ENCODE results near the gene AGAP1. TPM values are rescaled to one million over a fixed set of nuclear protein-coding genes. Genes with fewer than 3 reads are reported as not detected.

Gene AGAP1
- total RNA-seq, 1 experiment from 2014 or later = 25.8 TPM

GRCh38 chr2:236124182-236124893, 630.5 kb downstream of the AGAP1 start:
- H3K4me2 ChIP-seq (ENCODE audit: insufficient read depth, insufficient read length, low read length) = no peak overlapping the region
- no peak overlapping the region for H2BK15ac ChIP-seq (ENCODE audit: low read depth, low read length)
- H2AFZ ChIP-seq (ENCODE audit: low read length) = no peak overlapping the region
- H3K9me3 ChIP-seq (ENCODE audit: control insufficient read depth, low read depth, low read length) = no peaks in the 10 kb centered on the region
- H3K79me1 ChIP-seq (ENCODE audit: insufficient read depth, low read depth, low read length, poor library complexity, severe bottlenecking) = no peaks in the 10 kb centered on the region
- no peak overlapping the region for H2BK5ac ChIP-seq (ENCODE audit: insufficient read length, low read length)
- no peaks in the 10 kb centered on the region; the same call in 1 of the 2 replicates for H3K4me1 ChIP-seq (ENCODE audit: insufficient read depth, low read length)
- H3K9ac ChIP-seq (ENCODE audit: extremely low read depth, insufficient read length, low read length) = no peak overlapping the region
- H3K4me1 Mint-ChIP-seq = peaks cover 12 to 14% of the 10 kb centered on the region in 2 experiments
- H3K79me2 ChIP-seq (ENCODE audit: insufficient read depth, low read length) = no peaks in the 10 kb centered on the region
- no peak overlapping the region for H3K4me3 Mint-ChIP-seq
- H2BK20ac ChIP-seq (ENCODE audit: low read depth, low read length, poor library complexity, severe bottlenecking) = no peak overlapping the region
- no peak overlapping the region for H3K18ac ChIP-seq (ENCODE audit: insufficient read length, low read depth, low read length)
- no peak overlapping the region for H2AK5ac ChIP-seq (ENCODE audit: insufficient read length, low read length)
- H2BK12ac ChIP-seq (ENCODE audit: insufficient read length, low read depth, low read length) = no peak overlapping the region
- peaks cover 14% of the 10 kb centered on the region for H3K27me3 Mint-ChIP-seq (ENCODE audit: low read depth)
- H3K23ac ChIP-seq (ENCODE audit: insufficient read length, low read depth, low read length) = no peak overlapping the region
- no peak overlapping the region for H3K27ac Mint-ChIP-seq
- no peak for TF ChIP-seq CTCF (conservative IDR thresholded peaks at IDR 0.05)
- no CpG with 5 or more reads among the region's 30 CpGs for WGBS (ENCODE audit: extremely low coverage, insufficient read length, low lambda C conversion rate)
- H4K5ac ChIP-seq (ENCODE audit: insufficient read length, low read depth, low read length) = no peak overlapping the region
- H4K20me1 ChIP-seq (ENCODE audit: control insufficient read depth, insufficient read depth, insufficient read length) = no peaks in the 10 kb centered on the region
- peaks cover 5 to 10% (median 9%) of the 10 kb centered on the region in 3 experiments for H3K36me3 Mint-ChIP-seq (ENCODE audit: insufficient read depth in 1 of 3, low read depth in 3 of 3)
- H3K4ac ChIP-seq (ENCODE audit: low read depth, low read length) = no peak overlapping the region
- H3K27me3 ChIP-seq (ENCODE audit: insufficient read depth, low read length) = no peaks in the 10 kb centered on the region
- H3T11ph ChIP-seq (ENCODE audit: low read length) = no peak overlapping the region
- H3K27ac ChIP-seq (ENCODE audit: insufficient read length, low read depth, low read length) = no peak overlapping the region
- H3K23me2 ChIP-seq (ENCODE audit: insufficient read length, low read depth, low read length, poor library complexity, severe bottlenecking) = no peaks in the 10 kb centered on the region
- no peak overlapping the region for H3K56ac ChIP-seq (ENCODE audit: insufficient read length, low read depth, low read length)
- no peak overlapping the region for H2BK120ac ChIP-seq (ENCODE audit: low read depth, low read length, poor library complexity, severe bottlenecking)
- H4K8ac ChIP-seq (replicated peaks; ENCODE audit: insufficient read length, low read depth, low read length) = no peak overlapping the region
- no peak for DNase-seq
- H3K14ac ChIP-seq (ENCODE audit: insufficient read depth, low read length) = no peak overlapping the region
- no peaks in the 10 kb centered on the region for H3K9me3 Mint-ChIP-seq
- H4K91ac ChIP-seq (ENCODE audit: insufficient read length, low read depth, low read length) = no peak overlapping the region

All from H9 (cell line).